Astrocyte of the cerebellum (primary cell): ENCODE data around the gene APPL2.

Source experiments
- DNase-seq: peaks from one replicate; pipeline ENCODE4 v3.0.0-alpha.2; 2011; ENCODE audit warnings: low read depth
- H3K4me3 ChIP-seq: 2 replicates; pipeline ENCODE4 v1.5.1; 2011; ENCODE audit warnings: mild to moderate bottlenecking, low read depth, low read length, moderate library complexity
- in situ Hi-C: cut with HindIII; loops from 2 replicates; pipeline ENCODE4 v1.10.0; 2017; ENCODE audit warnings: low sequenced_read_pairs
- TF ChIP-seq, protein P1 (sequence below): IDR thresholded peaks from 2 replicates; pipeline ENCODE4 v1.5.1; 2012; ENCODE audit warnings: low read length, low read depth, moderate library complexity, mild to moderate bottlenecking; ENCODE audit errors: missing control alignments

APPL2 gene, protein sequence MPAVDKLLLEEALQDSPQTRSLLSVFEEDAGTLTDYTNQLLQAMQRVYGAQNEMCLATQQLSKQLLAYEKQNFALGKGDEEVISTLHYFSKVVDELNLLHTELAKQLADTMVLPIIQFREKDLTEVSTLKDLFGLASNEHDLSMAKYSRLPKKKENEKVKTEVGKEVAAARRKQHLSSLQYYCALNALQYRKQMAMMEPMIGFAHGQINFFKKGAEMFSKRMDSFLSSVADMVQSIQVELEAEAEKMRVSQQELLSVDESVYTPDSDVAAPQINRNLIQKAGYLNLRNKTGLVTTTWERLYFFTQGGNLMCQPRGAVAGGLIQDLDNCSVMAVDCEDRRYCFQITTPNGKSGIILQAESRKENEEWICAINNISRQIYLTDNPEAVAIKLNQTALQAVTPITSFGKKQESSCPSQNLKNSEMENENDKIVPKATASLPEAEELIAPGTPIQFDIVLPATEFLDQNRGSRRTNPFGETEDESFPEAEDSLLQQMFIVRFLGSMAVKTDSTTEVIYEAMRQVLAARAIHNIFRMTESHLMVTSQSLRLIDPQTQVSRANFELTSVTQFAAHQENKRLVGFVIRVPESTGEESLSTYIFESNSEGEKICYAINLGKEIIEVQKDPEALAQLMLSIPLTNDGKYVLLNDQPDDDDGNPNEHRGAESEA

DNA sequence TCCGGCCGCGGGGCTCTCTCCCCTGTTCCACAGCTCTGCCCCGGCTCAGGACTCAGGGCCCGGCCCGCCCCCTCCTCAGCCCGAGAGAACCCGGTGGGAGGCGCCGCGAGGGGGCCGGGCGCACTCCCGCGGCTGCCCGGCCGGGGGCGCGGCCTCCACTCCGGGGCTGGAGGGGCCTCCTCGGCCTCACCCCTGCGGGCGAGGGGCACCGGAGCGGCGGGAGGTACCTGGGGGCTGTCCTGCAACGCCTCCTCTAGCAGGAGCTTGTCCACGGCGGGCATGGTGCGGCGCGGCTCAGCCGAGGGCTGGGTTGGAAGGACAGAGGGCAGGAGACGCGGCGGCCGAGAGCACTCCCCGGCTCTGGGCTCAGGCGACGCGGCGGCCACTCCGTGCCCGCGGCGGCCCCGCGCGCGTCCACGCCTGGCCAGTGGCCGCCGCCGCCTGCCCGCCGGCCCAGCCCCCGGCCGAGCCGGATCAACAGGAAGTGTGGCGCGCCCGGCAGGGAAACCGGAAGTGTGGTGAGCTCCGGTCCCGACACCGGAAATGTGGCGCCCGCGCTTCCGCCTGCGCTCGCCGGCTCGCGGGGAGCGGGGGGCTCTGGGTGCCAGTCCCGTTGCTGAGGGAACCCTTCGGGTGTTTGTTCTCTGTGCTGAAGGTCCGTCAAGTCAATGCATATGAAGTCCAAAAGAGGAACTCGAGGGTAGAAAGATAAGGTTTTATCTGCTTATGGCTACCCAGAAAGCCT is at the start of gene APPL2:
TSS of gene APPL2 (minus strand) at position 443 of the 745 bp plus-strand sequence. CDS start at position 281, 162 bp downstream.
- TF ChIP-seq, protein P1, sequence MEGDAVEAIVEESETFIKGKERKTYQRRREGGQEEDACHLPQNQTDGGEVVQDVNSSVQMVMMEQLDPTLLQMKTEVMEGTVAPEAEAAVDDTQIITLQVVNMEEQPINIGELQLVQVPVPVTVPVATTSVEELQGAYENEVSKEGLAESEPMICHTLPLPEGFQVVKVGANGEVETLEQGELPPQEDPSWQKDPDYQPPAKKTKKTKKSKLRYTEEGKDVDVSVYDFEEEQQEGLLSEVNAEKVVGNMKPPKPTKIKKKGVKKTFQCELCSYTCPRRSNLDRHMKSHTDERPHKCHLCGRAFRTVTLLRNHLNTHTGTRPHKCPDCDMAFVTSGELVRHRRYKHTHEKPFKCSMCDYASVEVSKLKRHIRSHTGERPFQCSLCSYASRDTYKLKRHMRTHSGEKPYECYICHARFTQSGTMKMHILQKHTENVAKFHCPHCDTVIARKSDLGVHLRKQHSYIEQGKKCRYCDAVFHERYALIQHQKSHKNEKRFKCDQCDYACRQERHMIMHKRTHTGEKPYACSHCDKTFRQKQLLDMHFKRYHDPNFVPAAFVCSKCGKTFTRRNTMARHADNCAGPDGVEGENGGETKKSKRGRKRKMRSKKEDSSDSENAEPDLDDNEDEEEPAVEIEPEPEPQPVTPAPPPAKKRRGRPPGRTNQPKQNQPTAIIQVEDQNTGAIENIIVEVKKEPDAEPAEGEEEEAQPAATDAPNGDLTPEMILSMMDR: no peak
- peak within 1 kb of the TSS; percentile 66 for H3K4me3 ChIP-seq
- in situ Hi-C loops: no loop called here
- DNase-seq: peak; percentile 52

DNA sequence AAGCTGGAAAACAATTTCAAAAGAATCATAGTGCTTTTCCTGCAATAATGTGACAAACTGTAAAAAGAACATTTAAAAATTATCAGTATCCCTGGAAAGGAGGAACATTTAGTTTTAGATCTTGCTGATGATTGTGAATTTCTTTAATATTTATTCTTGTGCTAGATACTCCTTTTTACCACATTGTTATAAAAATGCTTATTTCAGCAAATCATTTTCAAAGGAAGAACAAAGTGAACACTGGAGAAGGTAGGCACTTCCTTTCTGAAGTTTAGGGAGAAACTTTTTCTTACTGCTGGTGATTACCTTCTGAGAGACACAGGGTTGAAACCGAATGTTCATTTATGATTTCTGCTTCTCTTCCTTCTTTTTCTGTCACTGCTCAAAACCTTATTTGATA is 49.4 kb upstream of the APPL2 start:
- no peak overlapping the region for H3K4me3 ChIP-seq
- no peak for DNase-seq
- TF ChIP-seq, protein P1: no peak
- in situ Hi-C loops: no loop called here

- TF ChIP-seq, protein P1: no peak
- in situ Hi-C loops: no loop called here
- no peak for DNase-seq
- no peak overlapping the region for H3K4me3 ChIP-seq
Measured at GRCh38 chr12:105281694-105282049, 45.7 kb upstream of the APPL2 start.

- H3K4me3 ChIP-seq: no peak overlapping the region
- no peak for DNase-seq
- TF ChIP-seq, protein P1: no peak
- in situ Hi-C loops: no loop called here
Measured at GRCh38 chr12:105280966-105281693, 45.2 kb upstream of the APPL2 start.

- TF ChIP-seq, protein P1: peak; percentile 43
- DNase-seq: no peak
Measured at GRCh38 chr12:105279460-105280056, 43.6 kb upstream of the APPL2 start.

More at GRCh38 chr12:105279460-105280056, 43.6 kb upstream of the APPL2 start:
- in situ Hi-C loops: no loop called here
- no peak overlapping the region for H3K4me3 ChIP-seq
